GM12864 (cell line): ENCODE results near the gene STIM1.
"Not testable (repeated sequence)": the region's sequence is repeated elsewhere in the genome, so short reads cannot be mapped to it uniquely, and the experiment has no call there.

Experiments used
- DNase-seq: peaks from one replicate; pipeline ENCODE4 v3.0.0-alpha.2; 2011; ENCODE audit warnings: low read depth
- H3K4me3 ChIP-seq: 2 replicates; pipeline ENCODE4 v1.5.1; 2011; ENCODE audit warnings: mild to moderate bottlenecking, low read depth, low read length, control low read depth
- TF ChIP-seq, protein P1 (sequence below): IDR thresholded peaks from 2 replicates; pipeline ENCODE4 v1.5.1; 2011; ENCODE audit warnings: low read depth, mild to moderate bottlenecking, moderate library complexity, low read length, control low read depth, inconsistent platforms; ENCODE audit errors: missing control alignments

Gene STIM1

DNA sequence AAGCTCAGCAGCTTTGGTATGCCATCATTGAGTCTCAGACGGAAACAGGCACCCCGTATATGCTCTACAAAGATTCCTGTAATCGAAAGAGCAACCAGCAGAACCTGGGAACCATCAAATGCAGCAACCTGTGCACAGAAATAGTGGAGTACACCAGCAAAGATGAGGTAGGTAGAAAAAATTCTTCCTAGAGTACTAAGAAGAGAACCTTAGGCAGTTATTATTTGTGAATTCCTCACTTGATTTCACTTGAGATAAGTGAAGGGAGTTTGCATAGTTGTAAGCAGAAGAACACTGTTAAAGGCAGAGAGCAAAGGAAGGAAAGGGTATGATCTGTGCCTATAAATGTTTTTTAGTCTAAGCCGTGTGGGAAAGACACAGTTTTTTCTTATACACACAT lies 267.8 kb downstream of the STIM1 start:
- no peak for DNase-seq
- TF ChIP-seq, protein P1, sequence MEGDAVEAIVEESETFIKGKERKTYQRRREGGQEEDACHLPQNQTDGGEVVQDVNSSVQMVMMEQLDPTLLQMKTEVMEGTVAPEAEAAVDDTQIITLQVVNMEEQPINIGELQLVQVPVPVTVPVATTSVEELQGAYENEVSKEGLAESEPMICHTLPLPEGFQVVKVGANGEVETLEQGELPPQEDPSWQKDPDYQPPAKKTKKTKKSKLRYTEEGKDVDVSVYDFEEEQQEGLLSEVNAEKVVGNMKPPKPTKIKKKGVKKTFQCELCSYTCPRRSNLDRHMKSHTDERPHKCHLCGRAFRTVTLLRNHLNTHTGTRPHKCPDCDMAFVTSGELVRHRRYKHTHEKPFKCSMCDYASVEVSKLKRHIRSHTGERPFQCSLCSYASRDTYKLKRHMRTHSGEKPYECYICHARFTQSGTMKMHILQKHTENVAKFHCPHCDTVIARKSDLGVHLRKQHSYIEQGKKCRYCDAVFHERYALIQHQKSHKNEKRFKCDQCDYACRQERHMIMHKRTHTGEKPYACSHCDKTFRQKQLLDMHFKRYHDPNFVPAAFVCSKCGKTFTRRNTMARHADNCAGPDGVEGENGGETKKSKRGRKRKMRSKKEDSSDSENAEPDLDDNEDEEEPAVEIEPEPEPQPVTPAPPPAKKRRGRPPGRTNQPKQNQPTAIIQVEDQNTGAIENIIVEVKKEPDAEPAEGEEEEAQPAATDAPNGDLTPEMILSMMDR = no peak
- no peak overlapping the region for H3K4me3 ChIP-seq

GRCh38 chr11:4125141-4125540 lies 269.7 kb downstream of the STIM1 start:
- H3K4me3 ChIP-seq = no peak overlapping the region
- no peak for DNase-seq
- TF ChIP-seq, protein P1 = no peak

DNA sequence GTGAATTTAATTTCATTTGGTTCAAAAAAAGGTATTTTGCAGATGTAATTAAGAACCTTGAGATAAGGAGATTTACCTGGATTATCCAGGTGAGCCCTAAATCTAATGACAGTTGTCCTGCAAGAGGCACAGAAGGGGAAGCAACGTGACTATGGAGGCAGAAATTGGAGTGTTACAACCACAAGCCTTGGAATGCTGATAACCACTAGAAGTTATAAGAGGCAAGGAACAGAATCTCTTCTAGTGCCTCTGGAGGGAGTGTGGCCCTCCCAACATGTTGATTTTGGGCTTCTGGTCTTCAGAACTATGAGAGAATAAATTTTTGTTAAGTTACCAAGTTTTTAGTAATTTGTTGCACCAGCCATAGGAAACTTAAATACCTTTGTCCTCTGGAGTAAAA lies 271.9 kb downstream of the STIM1 start:
- TF ChIP-seq, protein P1 = no peak
- no peak overlapping the region for H3K4me3 ChIP-seq
- DNase-seq = no peak

- DNase-seq, H3K4me3 ChIP-seq: not testable (repeated sequence)
These were observed 274.8 kb downstream of the STIM1 start for GRCh38 chr11:4130219-4130618.

DNA sequence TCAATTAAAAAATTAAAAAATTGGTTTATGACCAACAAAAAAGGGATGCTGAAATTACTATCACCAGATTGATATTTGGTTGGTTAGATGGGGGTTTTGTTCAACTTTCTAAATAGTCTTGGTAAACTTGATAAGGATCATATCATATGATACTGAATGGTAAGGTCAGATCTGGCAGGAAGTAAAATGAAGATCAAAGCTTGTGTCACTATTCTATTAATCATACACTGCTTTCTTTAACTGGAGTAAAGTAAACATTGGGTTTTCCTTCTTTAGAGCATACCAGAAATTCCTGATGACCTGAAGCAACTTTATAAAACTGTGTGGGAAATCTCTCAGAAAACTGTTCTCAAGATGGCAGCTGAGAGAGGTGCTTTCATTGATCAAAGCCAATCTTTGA lies 279.3 kb downstream of the STIM1 start:
- H3K4me3 ChIP-seq = no peak overlapping the region
- no peak for DNase-seq
- TF ChIP-seq, protein P1 = no peak

DNA sequence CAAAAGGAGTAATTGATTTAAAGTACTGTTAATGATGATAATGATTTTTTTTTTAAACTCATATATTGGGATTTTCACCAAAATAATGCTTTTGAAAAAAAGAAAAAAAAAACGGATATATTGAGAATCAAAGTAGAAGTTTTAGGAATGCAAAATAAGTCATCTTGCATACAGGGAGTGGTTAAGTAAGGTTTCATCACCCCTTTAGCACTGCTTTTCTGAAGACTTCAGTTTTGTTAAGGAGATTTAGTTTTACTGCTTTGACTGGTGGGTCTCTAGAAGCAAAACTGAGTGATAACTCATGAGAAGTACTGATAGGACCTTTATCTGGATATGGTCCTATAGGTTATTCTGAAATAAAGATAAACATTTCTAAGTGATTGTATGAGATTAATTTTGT lies 283.0 kb downstream of the STIM1 start:
- no peak overlapping the region for H3K4me3 ChIP-seq
- DNase-seq = no peak
- TF ChIP-seq, protein P1 = no peak

GRCh38 chr11:4140067-4140636 lies 284.7 kb downstream of the STIM1 start:
- TF ChIP-seq, protein P1 = no peak
- no peak overlapping the region for H3K4me3 ChIP-seq
- no peak for DNase-seq
